Measurements from ENCODE around the gene TMEM126B. TPM values are rescaled to one million over a fixed set of nuclear protein-coding genes. Genes with fewer than 3 reads are reported as not detected.

Gene TMEM126B
- total and polyA plus RNA-seq, 2 donors (not counting 3 experiments of a cell fraction or from before 2014, with no cell fraction given), result 51.2 to 53.7 TPM

GRCh38 chr11:85658180-85658579 lies 29.8 kb downstream of the TMEM126B start:
- H3K27ac ChIP-seq (ENCODE audit: insufficient read depth, low read depth, low read length), result no peak overlapping the region
- dilution Hi-C loops (cut with MboI; ENCODE audit: extremely low pct_ligation_motif_present, low sequenced_read_pairs), result no loop called here
- peaks cover 62% of the 10 kb centered on the region for H3K79me2 ChIP-seq (ENCODE audit: control insufficient read depth, insufficient read depth, low read length)
- no peaks in the 10 kb centered on the region for H3K9me1 ChIP-seq (replicated peaks; ENCODE audit: control insufficient read depth, extremely low read depth, insufficient read depth, low read length)
- H3K9me3 ChIP-seq (replicated peaks; ENCODE audit: control insufficient read depth, insufficient read depth, low read length), result no peaks in the 10 kb centered on the region
- H2AFZ ChIP-seq (ENCODE audit: low read depth, low read length), result no peak overlapping the region
- CTCF ChIA-PET, result no interaction called here
- no peak overlapping the region for H3K9ac ChIP-seq (replicated peaks; ENCODE audit: extremely low read depth, insufficient read depth, low read length)
- peaks cover 0 to 21% of the 10 kb centered on the region in 2 experiments for H3K36me3 ChIP-seq (ENCODE audit: control insufficient read depth in 2 of 2, extremely low read depth in 1 of 2, insufficient read depth in 2 of 2, low read length in 2 of 2)
- H3K4me2 ChIP-seq (ENCODE audit: insufficient read depth, low read length), result no peak overlapping the region
- DNase-seq (ENCODE audit: low read depth, low spot score), result no peak
- FAIRE-seq, result no peak
- H3K27me3 ChIP-seq (ENCODE audit: control insufficient read depth in 2 of 2, insufficient read depth in 2 of 2, low read length in 2 of 2), result no peaks in the 10 kb centered on the region
- no TSS peak for BruUV-seq (replicated peaks)
- peaks cover 20% of the 10 kb centered on the region for H4K20me1 ChIP-seq (replicated peaks; ENCODE audit: control insufficient read depth, extremely low read depth, insufficient read depth, low read length)
- peaks cover 37% of the 10 kb centered on the region for H3K4me1 ChIP-seq (ENCODE audit: control insufficient read depth, extremely low read depth, insufficient read depth, low read length)
- POLR2A ChIA-PET, result interaction anchor here (1.3 kb wide), 1 partner anchor 9 kb away, joined by 3 read pairs; no protein-coding TSS in a partner anchor
- intact Hi-C loops (cut with micrococcal nuclease), result no loop called here
- H3K4me3 ChIP-seq (replicated peaks in 1 of 3; ENCODE audit: insufficient read depth in 1 of 3, low read depth in 1 of 3, low read length in 3 of 3), result no peak overlapping the region
- no peak for TF ChIP-seq POLR2A (IDR thresholded peaks at IDR 0.05; ENCODE audit: low read depth, low read length)
- no peak for TF ChIP-seq EZH2 (IDR thresholded peaks at IDR 0.05; ENCODE audit: borderline replicate concordance, low read depth, low read length, severe bottlenecking)
- TF ChIP-seq POLR2AphosphoS5 (IDR thresholded peaks at IDR 0.05; ENCODE audit: insufficient read depth, low read depth, low read length), result no peak
- no peak for TF ChIP-seq JUN (IDR thresholded peaks at IDR 0.05; ENCODE audit: borderline replicate concordance, insufficient read depth, insufficient read length, low read depth)

- Histone ChIP-seq H3K79me2 (ENCODE audit: control insufficient read depth, insufficient read depth, low read length) (peaks cover 73% of the 10 kb centered on the region), H2AFZ (ENCODE audit: low read depth, low read length) (no peak overlapping the region), H3K4me1 (ENCODE audit: control insufficient read depth, extremely low read depth, insufficient read depth, low read length) (peaks cover 37% of the 10 kb centered on the region), H3K36me3 (ENCODE audit: control insufficient read depth in 2 of 2, extremely low read depth in 1 of 2, insufficient read depth in 2 of 2, low read length in 2 of 2) (peaks cover 0 to 17% of the 10 kb centered on the region in 2 experiments), H3K9me3 (replicated peaks; ENCODE audit: control insufficient read depth, insufficient read depth, low read length) (no peaks in the 10 kb centered on the region), H3K27me3 (ENCODE audit: control insufficient read depth in 2 of 2, insufficient read depth in 2 of 2, low read length in 2 of 2) (no peaks in the 10 kb centered on the region), H4K20me1 (replicated peaks; ENCODE audit: control insufficient read depth, extremely low read depth, insufficient read depth, low read length) (peaks cover 16% of the 10 kb centered on the region), H3K9me1 (replicated peaks; ENCODE audit: control insufficient read depth, extremely low read depth, insufficient read depth, low read length) (no peaks in the 10 kb centered on the region), H3K9ac (replicated peaks; ENCODE audit: extremely low read depth, insufficient read depth, low read length) (peak overlapping the region; percentile 94), H3K27ac (ENCODE audit: insufficient read depth, low read depth, low read length) (no peak overlapping the region), H3K4me3 (replicated peaks in 1 of 3; ENCODE audit: insufficient read depth in 1 of 3, low read depth in 1 of 3, low read length in 3 of 3) (peak overlapping the region; percentile 21 to 92 (median 40)), H3K4me2 (ENCODE audit: insufficient read depth, low read length) (peak overlapping the region; percentile 98)
- CTCF ChIA-PET, result interaction anchor here (1.1 kb wide), 2 partner anchors 14 to 34 kb away, joined by 3 to 4 read pairs; partner anchors contain the start of genes TMEM126A and TMEM126B
- no TSS peak for BruUV-seq (replicated peaks)
- peak; percentile 2 for DNase-seq (ENCODE audit: low read depth, low spot score)
- FAIRE-seq, result no peak
- dilution Hi-C loops (cut with MboI; ENCODE audit: extremely low pct_ligation_motif_present, low sequenced_read_pairs), result no loop called here
- intact Hi-C loops (cut with micrococcal nuclease), result loop anchor here (10.0 kb wide), 1 partner anchor 633 kb away; no protein-coding TSS in a partner anchor
- TF ChIP-seq FOS (IDR thresholded peaks at IDR 0.05; ENCODE audit: borderline replicate concordance, insufficient read depth, low read length) (no peak), GATA2 (IDR thresholded peaks at IDR 0.05; ENCODE audit: insufficient read depth, insufficient read length, low read depth, low read length) (no peak), JUN (IDR thresholded peaks at IDR 0.05; ENCODE audit: borderline replicate concordance, insufficient read depth, insufficient read length, low read depth) (no peak), MYC (IDR thresholded peaks at IDR 0.05; ENCODE audit: low read depth, low read length) (no peak), POLR2A (IDR thresholded peaks at IDR 0.05; ENCODE audit: low read depth, low read length) (no peak), EZH2 (IDR thresholded peaks at IDR 0.05; ENCODE audit: borderline replicate concordance, low read depth, low read length, severe bottlenecking) (no peak), POLR2AphosphoS5 (IDR thresholded peaks at IDR 0.05; ENCODE audit: insufficient read depth, low read depth, low read length) (no peak)
- TF ChIP-seq, protein P1, sequence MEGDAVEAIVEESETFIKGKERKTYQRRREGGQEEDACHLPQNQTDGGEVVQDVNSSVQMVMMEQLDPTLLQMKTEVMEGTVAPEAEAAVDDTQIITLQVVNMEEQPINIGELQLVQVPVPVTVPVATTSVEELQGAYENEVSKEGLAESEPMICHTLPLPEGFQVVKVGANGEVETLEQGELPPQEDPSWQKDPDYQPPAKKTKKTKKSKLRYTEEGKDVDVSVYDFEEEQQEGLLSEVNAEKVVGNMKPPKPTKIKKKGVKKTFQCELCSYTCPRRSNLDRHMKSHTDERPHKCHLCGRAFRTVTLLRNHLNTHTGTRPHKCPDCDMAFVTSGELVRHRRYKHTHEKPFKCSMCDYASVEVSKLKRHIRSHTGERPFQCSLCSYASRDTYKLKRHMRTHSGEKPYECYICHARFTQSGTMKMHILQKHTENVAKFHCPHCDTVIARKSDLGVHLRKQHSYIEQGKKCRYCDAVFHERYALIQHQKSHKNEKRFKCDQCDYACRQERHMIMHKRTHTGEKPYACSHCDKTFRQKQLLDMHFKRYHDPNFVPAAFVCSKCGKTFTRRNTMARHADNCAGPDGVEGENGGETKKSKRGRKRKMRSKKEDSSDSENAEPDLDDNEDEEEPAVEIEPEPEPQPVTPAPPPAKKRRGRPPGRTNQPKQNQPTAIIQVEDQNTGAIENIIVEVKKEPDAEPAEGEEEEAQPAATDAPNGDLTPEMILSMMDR (IDR thresholded peaks at IDR 0.05; ENCODE audit: extremely low read depth in 1 of 2, insufficient read depth in 1 of 2, low read depth in 1 of 2, low read length in 2 of 2), result no peak
- TF ChIP-seq, protein P2, sequence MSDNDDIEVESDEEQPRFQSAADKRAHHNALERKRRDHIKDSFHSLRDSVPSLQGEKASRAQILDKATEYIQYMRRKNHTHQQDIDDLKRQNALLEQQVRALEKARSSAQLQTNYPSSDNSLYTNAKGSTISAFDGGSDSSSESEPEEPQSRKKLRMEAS (IDR thresholded peaks at IDR 0.05; ENCODE audit: insufficient read depth, insufficient read length), result no peak
- POLR2A ChIA-PET, result interaction anchor here (0.6 to 1.0 kb wide), 2 partner anchors 13 to 14 kb away, joined by 4 to 5 read pairs; partner anchors contain the start of gene TMEM126A
Measured at GRCh38 chr11:85661972-85662664, 33.7 kb downstream of the TMEM126B start.

Data from endothelial cell of umbilical vein (primary cell).